WTC11 (cell line): Measurements from ENCODE around the gene CAMTA1. TPM values are rescaled to one million over a fixed set of nuclear protein-coding genes. Genes with fewer than 3 reads are reported as not detected.

Experiments used
- ATAC-seq: fragments of 200-7000 bp; cut with Tn5 transposase; 2 replicates; pipeline ENCODE4 v1.10.0; 2021; ENCODE audit warnings: mild to moderate bottlenecking, moderate library complexity
- CTCF ChIA-PET: fragments of 300-600 bp; sonication (Branson Sonifier 250); formaldehyde crosslinking; loops from one replicate; lab custom pipeline; 2021; ENCODE audit warnings: antibody characterized with exemption; lab: Charles Lee
- POLR2A ChIA-PET: fragments of 350-600 bp; sonication (Branson Sonifier 250); formaldehyde crosslinking; loops from one replicate; lab custom pipeline; 2021; ENCODE audit warnings: antibody characterized with exemption; lab: Charles Lee
- DNase-seq: peaks from one replicate; pipeline ENCODE4 v3.0.0; 2021; ENCODE audit warnings: low spot score
- H3K27ac Mint-ChIP-seq: 2 replicates; pipeline ENCODE4 v1.8.0; 2021; ENCODE audit warnings: mixed read lengths
- H3K27me3 Mint-ChIP-seq: 2 replicates; pipeline ENCODE4 v1.8.0; 2021; ENCODE audit warnings: low read depth, mild to moderate bottlenecking, moderate library complexity, mixed read lengths
- H3K36me3 Mint-ChIP-seq: 2 replicates; pipeline ENCODE4 v1.8.0; 2021; ENCODE audit warnings: mixed read lengths
- H3K4me1 Mint-ChIP-seq: 2 replicates; pipeline ENCODE4 v1.8.0; 2022; ENCODE audit warnings: mixed read lengths
- H3K4me3 Mint-ChIP-seq: 2 replicates; pipeline ENCODE4 v1.8.0; 2021; ENCODE audit warnings: mild to moderate bottlenecking, moderate library complexity, mixed read lengths
- H3K9me3 Mint-ChIP-seq: 2 replicates; pipeline ENCODE4 v1.8.0; 2021; ENCODE audit warnings: mixed read lengths
- ESRRA ChIP-seq: sonication (generic); formaldehyde crosslinking; IDR thresholded peaks from 2 replicates; pipeline ENCODE4 v1.8.1; 2022; ENCODE audit warnings: mild to moderate bottlenecking, missing genetic modification reagents, borderline replicate concordance
- GRHL2 ChIP-seq: fragments of 250-450 bp; sonication (Bioruptor Pico); IDR thresholded peaks from 2 replicates; pipeline ENCODE4 v1.8.0; 2022; ENCODE audit warnings: mild to moderate bottlenecking, moderate library complexity; ENCODE audit not compliant: insufficient replicate concordance, severe bottlenecking
- MXD4 ChIP-seq: fragments of 250-450 bp; sonication (Bioruptor Pico); IDR thresholded peaks from 2 replicates; pipeline ENCODE4 v1.8.0; 2021; ENCODE audit warnings: mild to moderate bottlenecking, moderate library complexity, borderline replicate concordance
- NFATC4 ChIP-seq: fragments of 250-450 bp; sonication (Bioruptor Pico); IDR thresholded peaks from 2 replicates; pipeline ENCODE4 v1.9.0; 2021; ENCODE audit warnings: mild to moderate bottlenecking
- OVOL2 ChIP-seq: fragments of 250-450 bp; sonication (Bioruptor Pico); IDR thresholded peaks from 2 replicates; pipeline ENCODE4 v1.9.0; 2021; ENCODE audit warnings: mild to moderate bottlenecking, borderline replicate concordance
- ZNF416 ChIP-seq: fragments of 250-450 bp; sonication (Bioruptor Pico); IDR thresholded peaks from 2 replicates; pipeline ENCODE4 v1.9.0; 2021; ENCODE audit warnings: mild to moderate bottlenecking, inconsistent platforms
- total RNA-seq: library from RNA; stranded (reverse); gene quantifications from 3 replicates; pipeline ENCODE4 v1.2.3, GENCODE V29; 2021
- TF ChIP-seq, protein P1 (sequence below): sonication (generic); formaldehyde crosslinking; IDR thresholded peaks from 2 replicates; pipeline ENCODE4 v1.8.0; 2022; ENCODE audit warnings: mild to moderate bottlenecking, missing genetic modification reagents
- TF ChIP-seq, protein P2 (sequence below): fragments of 250-450 bp; sonication (Bioruptor Pico); IDR thresholded peaks from 2 replicates; pipeline ENCODE4 v2.1.2; 2022; ENCODE audit warnings: mild to moderate bottlenecking, moderate library complexity
- TF ChIP-seq, protein P3 (sequence below): sonication (generic); formaldehyde crosslinking; IDR thresholded peaks from 2 replicates; pipeline ENCODE4 v1.8.1; 2022; ENCODE audit warnings: low read depth, mild to moderate bottlenecking, moderate library complexity, missing genetic modification reagents, borderline replicate concordance
- TF ChIP-seq, protein P4 (sequence below): fragments of 250-450 bp; sonication (Bioruptor Pico); IDR thresholded peaks from 2 replicates; pipeline ENCODE4 v1.9.0; 2021; ENCODE audit warnings: moderate library complexity, mild to moderate bottlenecking, inconsistent platforms, borderline replicate concordance
- TF ChIP-seq, protein P5 (sequence below): sonication (generic); formaldehyde crosslinking; IDR thresholded peaks from 2 replicates; pipeline ENCODE4 v1.8.1; 2022; ENCODE audit warnings: mild to moderate bottlenecking, moderate library complexity, missing genetic modification reagents
- TF ChIP-seq, protein P6 (sequence below): sonication (generic); formaldehyde crosslinking; conservative IDR thresholded peaks from 2 replicates; pipeline ENCODE4 v1.8.1; 2023; ENCODE audit warnings: mild to moderate bottlenecking, low read depth, missing genetic modification reagents, moderate library complexity

Gene CAMTA1
- total RNA-seq, 1 experiment from 2014 or later: 86.4 TPM

DNA sequence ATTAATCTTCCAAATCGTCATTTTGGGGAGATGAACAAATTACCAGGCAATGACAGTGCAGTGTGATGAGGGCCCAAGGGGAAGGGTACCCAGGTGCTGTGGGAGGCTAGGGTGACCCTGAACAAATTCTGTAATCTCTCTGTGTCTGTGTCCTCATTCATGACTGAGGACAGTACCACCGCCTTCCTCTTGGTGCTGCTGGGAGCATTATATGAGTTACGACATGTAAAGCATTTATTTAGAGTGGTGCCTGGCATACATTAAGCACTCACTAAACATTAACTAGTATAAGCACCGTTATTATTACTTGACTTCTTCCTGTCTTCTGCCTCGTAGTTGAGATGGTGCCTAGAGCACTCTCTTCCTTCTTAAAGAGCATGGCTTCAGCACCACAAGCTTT lies 517.6 kb downstream of the CAMTA1 start (continued):
- TF ChIP-seq GRHL2: no peak

DNA sequence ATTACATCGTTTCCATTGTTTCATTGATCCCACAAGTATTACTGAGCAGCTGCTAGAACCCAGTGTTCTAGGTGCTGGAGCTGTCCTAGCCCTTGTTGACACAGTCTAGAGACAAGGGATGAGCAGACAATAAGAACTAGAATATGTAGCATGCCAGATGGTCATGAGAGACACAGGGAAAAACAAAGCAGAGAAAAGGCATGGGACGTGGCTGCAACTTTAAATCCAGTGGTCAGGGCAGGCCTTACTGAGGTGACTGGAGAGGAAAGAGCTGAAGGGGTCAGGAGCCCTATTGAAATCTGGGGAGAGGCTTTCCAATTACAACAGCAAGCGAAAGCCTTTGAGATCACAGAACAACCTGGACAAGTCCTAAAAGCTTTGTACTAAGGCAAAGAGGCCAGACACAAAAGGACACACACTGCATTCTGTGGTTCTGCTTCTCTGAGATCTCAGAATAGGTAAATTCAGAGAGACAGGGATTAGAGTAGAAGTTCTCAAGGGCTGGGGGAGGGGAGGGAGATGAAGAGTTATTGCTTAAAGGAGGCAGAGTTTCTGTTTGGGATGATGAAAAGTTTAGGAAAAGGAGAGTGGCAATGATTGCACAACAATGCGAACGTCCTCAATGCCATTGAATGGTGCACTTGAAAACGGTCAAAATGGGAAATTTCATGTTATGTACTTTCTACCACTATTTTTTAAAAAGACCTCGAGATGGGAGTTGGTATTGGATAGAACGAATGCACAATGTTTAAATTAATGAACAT lies 518.5 kb downstream of the CAMTA1 start:
- Mint-ChIP-seq H3K9me3 (peaks cover 41% of the 10 kb centered on the region), H3K27me3 (no peaks in the 10 kb centered on the region), H3K36me3 (peaks cover 17% of the 10 kb centered on the region), H3K27ac (no peak overlapping the region), H3K4me3 (no peak overlapping the region), H3K4me1 (peaks cover 43% of the 10 kb centered on the region)
- no peak for DNase-seq
- ATAC-seq: no peak
- POLR2A ChIA-PET: no interaction called here
- TF ChIP-seq MXD4 (CRISPR knock-in tag) (no peak), ZNF416 (no peak)
- TF ChIP-seq, protein P1, sequence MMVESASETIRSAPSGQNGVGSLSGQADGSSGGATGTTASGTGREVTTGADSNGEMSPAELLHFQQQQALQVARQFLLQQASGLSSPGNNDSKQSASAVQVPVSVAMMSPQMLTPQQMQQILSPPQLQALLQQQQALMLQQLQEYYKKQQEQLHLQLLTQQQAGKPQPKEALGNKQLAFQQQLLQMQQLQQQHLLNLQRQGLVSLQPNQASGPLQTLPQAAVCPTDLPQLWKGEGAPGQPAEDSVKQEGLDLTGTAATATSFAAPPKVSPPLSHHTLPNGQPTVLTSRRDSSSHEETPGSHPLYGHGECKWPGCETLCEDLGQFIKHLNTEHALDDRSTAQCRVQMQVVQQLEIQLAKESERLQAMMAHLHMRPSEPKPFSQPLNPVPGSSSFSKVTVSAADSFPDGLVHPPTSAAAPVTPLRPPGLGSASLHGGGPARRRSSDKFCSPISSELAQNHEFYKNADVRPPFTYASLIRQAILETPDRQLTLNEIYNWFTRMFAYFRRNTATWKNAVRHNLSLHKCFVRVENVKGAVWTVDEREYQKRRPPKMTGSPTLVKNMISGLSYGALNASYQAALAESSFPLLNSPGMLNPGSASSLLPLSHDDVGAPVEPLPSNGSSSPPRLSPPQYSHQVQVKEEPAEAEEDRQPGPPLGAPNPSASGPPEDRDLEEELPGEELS: no peak
- TF ChIP-seq, protein P2, sequence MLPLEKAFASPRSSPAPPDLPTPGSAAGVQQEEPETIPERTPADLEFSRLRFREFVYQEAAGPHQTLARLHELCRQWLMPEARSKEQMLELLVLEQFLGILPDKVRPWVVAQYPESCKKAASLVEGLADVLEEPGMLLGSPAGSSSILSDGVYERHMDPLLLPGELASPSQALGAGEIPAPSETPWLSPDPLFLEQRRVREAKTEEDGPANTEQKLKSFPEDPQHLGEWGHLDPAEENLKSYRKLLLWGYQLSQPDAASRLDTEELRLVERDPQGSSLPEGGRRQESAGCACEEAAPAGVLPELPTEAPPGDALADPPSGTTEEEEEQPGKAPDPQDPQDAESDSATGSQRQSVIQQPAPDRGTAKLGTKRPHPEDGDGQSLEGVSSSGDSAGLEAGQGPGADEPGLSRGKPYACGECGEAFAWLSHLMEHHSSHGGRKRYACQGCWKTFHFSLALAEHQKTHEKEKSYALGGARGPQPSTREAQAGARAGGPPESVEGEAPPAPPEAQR (CRISPR knock-in tag): no peak
- CTCF ChIA-PET: interaction anchor here (1.2 kb wide), 1 partner anchor 258 kb away, joined by 3 read pairs; no protein-coding TSS in a partner anchor

DNA sequence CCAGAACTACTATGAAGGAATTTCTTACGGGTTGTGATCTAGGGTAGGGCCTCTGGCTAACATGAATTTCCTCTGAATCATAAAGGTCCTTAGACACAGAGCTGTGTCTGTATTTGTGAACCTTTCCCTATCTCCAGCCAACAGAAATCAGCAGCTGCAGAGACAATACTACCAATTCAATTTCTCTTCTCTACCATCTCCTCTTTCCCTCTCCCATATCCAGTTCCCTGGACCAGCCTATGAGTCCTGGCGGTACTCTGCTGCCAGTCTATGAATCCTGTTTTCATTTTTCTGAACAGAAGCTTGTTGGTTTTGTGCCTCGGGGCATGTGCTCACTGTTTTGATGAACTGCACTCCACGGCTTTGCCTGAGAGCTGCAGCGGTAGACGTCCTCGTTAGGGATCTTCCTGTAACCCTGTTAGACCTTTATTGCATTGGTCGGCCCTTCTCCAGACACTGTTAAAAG lies 527.9 kb downstream of the CAMTA1 start:
- no peak for ATAC-seq
- TF ChIP-seq, protein P3, sequence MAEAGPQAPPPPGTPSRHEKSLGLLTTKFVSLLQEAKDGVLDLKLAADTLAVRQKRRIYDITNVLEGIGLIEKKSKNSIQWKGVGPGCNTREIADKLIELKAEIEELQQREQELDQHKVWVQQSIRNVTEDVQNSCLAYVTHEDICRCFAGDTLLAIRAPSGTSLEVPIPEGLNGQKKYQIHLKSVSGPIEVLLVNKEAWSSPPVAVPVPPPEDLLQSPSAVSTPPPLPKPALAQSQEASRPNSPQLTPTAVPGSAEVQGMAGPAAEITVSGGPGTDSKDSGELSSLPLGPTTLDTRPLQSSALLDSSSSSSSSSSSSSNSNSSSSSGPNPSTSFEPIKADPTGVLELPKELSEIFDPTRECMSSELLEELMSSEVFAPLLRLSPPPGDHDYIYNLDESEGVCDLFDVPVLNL (CRISPR knock-in tag): no peak
- TF ChIP-seq OVOL2 (CRISPR knock-in tag) (no peak), NFATC4 (CRISPR knock-in tag) (no peak), ESRRA (CRISPR knock-in tag) (no peak)
- TF ChIP-seq, protein P4, sequence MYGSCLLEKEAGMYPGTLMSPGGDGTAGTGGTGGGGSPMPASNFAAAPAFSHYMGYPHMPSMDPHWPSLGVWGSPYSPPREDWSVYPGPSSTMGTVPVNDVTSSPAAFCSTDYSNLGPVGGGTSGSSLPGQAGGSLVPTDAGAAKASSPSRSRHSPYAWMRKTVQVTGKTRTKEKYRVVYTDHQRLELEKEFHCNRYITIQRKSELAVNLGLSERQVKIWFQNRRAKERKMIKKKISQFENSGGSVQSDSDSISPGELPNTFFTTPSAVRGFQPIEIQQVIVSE (CRISPR knock-in tag): no peak
- TF ChIP-seq, protein P5, sequence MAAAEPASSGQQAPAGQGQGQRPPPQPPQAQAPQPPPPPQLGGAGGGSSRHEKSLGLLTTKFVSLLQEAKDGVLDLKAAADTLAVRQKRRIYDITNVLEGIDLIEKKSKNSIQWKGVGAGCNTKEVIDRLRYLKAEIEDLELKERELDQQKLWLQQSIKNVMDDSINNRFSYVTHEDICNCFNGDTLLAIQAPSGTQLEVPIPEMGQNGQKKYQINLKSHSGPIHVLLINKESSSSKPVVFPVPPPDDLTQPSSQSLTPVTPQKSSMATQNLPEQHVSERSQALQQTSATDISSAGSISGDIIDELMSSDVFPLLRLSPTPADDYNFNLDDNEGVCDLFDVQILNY (CRISPR knock-in tag): no peak
- TF ChIP-seq, protein P6, sequence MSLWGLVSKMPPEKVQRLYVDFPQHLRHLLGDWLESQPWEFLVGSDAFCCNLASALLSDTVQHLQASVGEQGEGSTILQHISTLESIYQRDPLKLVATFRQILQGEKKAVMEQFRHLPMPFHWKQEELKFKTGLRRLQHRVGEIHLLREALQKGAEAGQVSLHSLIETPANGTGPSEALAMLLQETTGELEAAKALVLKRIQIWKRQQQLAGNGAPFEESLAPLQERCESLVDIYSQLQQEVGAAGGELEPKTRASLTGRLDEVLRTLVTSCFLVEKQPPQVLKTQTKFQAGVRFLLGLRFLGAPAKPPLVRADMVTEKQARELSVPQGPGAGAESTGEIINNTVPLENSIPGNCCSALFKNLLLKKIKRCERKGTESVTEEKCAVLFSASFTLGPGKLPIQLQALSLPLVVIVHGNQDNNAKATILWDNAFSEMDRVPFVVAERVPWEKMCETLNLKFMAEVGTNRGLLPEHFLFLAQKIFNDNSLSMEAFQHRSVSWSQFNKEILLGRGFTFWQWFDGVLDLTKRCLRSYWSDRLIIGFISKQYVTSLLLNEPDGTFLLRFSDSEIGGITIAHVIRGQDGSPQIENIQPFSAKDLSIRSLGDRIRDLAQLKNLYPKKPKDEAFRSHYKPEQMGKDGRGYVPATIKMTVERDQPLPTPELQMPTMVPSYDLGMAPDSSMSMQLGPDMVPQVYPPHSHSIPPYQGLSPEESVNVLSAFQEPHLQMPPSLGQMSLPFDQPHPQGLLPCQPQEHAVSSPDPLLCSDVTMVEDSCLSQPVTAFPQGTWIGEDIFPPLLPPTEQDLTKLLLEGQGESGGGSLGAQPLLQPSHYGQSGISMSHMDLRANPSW: no peak
- TF ChIP-seq, all 79 proteins: peak for 0
- Mint-ChIP-seq H3K4me3 (no peak overlapping the region), H3K9me3 (peaks cover 6% of the 10 kb centered on the region), H3K27me3 (no peaks in the 10 kb centered on the region), H3K4me1 (peaks cover 2% of the 10 kb centered on the region; the same call in 1 of the 2 replicates), H3K27ac (no peak overlapping the region), H3K36me3 (peaks cover 2% of the 10 kb centered on the region)
- ChIA-PET CTCF (no interaction called here), POLR2A (no interaction called here)
- DNase-seq: no peak
